ENCODE data around the gene TPTE.
"Not testable (repeated sequence)": the region's sequence is repeated elsewhere in the genome, so short reads cannot be mapped to it uniquely, and the experiment has no call there.

Gene TPTE

DNA sequence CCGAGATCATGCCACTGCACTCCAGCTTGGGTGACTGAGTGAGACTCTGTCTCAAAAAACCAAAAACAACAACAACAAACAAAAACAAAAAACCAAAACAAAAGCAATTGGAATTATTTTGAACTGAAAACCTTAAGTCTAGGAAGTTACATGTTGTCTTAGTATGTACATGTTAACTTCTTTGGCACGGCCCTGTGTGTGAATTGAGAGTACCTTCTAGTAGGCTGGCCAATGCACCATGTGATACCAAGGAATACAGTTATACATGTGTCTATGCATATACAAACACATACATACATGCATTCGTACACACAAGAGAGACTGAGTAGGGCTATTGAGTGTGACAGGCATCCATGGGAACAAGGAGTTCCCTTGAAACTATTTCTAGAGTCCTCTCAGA lies 18.6 kb downstream of the TPTE start:
- Histone ChIP-seq H3K27ac (no peak overlapping the region), H3K4me3 (ENCODE audit: low read depth, low read length) (no peak overlapping the region), H3K27me3 (replicated peaks) (no peaks in the 10 kb centered on the region), H3K36me3 (replicated peaks) (no peaks in the 10 kb centered on the region)
- in situ Hi-C loops (cut with HindIII; ENCODE audit: low pct_ligation_motif_present, low sequenced_read_pairs), result no loop called here
- no peak for DNase-seq
- TF ChIP-seq, protein P1, sequence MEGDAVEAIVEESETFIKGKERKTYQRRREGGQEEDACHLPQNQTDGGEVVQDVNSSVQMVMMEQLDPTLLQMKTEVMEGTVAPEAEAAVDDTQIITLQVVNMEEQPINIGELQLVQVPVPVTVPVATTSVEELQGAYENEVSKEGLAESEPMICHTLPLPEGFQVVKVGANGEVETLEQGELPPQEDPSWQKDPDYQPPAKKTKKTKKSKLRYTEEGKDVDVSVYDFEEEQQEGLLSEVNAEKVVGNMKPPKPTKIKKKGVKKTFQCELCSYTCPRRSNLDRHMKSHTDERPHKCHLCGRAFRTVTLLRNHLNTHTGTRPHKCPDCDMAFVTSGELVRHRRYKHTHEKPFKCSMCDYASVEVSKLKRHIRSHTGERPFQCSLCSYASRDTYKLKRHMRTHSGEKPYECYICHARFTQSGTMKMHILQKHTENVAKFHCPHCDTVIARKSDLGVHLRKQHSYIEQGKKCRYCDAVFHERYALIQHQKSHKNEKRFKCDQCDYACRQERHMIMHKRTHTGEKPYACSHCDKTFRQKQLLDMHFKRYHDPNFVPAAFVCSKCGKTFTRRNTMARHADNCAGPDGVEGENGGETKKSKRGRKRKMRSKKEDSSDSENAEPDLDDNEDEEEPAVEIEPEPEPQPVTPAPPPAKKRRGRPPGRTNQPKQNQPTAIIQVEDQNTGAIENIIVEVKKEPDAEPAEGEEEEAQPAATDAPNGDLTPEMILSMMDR (IDR thresholded peaks at IDR 0.05; ENCODE audit: low read depth, low read length, missing control alignments), result no peak

DNA sequence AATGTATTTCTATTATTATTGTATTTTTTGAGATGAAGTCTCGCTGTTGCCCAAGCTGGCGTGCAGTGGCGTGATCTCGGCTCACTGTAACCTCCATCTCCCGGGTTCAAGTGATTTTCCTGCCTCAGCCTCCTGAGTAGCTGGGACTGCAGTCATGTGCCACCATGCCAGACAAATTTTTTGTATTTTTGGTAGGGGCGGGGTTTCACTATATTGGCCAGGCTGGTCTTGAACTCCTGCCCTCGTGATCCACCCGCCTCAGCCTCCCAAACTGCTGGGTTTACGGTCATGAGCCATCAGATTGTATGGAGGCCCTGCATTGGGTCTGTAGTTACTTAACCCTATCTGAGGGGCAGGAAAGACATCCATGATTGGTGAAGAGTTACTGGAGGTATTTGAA lies 23.0 kb downstream of the TPTE start:
- H3K27me3 ChIP-seq (replicated peaks); H3K4me3 ChIP-seq (ENCODE audit: low read depth, low read length); DNase-seq; H3K36me3 ChIP-seq (replicated peaks); H3K27ac ChIP-seq; in situ Hi-C loops (cut with HindIII; ENCODE audit: low pct_ligation_motif_present, low sequenced_read_pairs): not testable (repeated sequence)

DNA sequence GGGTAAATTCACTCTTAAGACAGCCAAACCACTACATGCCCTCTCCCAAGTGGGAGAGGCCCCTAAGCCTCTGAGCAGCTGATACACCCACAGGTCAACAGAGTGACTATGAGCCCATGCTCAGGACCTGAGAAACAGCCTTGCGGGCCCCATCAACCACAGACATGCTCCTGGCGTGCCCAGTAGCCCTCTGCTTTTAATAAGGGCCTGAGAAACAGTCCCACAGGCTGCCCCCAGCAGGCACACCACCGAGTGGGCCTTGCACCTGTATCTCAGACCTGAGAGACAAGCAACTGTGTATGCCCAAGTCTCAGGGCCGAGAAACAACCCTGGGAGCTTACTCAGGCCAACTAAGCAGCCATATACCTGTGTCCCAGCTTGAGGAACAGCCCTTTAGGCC lies 26.5 kb downstream of the TPTE start:
- H3K4me3 ChIP-seq (ENCODE audit: low read depth, low read length); H3K36me3 ChIP-seq (replicated peaks); H3K27me3 ChIP-seq (replicated peaks); DNase-seq; H3K27ac ChIP-seq; in situ Hi-C loops (cut with HindIII; ENCODE audit: low pct_ligation_motif_present, low sequenced_read_pairs): not testable (repeated sequence)

DNA sequence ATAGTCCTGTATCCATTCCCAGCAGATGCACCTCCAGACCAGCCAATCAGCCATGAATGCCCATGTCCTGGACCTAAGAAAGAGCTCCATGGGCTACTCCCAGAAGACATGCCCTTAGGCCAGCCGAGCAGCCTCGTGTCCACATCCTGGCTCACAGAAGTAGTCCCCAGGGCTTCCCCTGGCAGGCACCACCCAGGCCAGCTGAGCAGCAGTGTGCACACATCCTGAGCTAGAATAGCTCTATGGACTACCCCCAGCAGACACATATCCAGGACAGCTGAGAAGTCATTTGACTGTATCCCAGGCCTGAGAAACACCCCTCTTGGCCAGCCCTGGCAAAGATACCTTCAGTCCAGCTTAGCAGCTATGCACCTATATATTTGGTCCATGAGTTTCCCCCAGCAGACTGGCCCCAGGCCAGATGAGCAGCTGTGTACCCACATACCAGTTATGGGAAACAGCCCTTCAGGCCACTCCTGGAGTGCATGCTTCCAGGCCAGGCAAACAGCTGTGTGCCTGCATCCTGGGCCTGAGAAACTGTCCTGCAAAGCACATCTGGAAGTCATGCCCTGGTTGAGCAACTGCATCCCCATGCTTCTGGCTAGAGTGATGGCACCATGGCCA lies 27.1 kb downstream of the TPTE start:
- H3K27ac ChIP-seq; H3K4me3 ChIP-seq (ENCODE audit: low read depth, low read length); H3K27me3 ChIP-seq (replicated peaks); H3K36me3 ChIP-seq (replicated peaks); in situ Hi-C loops (cut with HindIII; ENCODE audit: low pct_ligation_motif_present, low sequenced_read_pairs); DNase-seq: not testable (repeated sequence)

DNA sequence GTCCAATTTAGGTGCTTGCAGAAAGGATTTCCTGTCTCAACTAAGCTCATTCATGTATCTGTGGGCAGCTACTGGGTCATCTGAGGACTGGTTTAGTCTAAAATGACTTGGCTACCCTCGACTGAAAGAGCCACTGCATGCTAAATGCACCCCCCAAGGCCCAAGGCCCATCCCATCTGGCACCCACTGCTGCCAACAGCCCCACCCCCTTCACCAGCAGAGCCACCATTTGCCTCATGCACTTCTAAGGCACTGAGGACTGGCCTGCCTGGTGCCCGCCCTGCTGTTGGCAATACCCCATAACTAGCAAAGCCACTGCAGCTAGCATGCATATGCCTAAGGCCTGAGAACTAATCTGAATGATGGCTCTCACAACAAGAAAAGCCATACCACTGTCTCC lies 49.4 kb downstream of the TPTE start:
- in situ Hi-C loops (cut with HindIII; ENCODE audit: low pct_ligation_motif_present, low sequenced_read_pairs); H3K4me3 ChIP-seq (ENCODE audit: low read depth, low read length); H3K27ac ChIP-seq; H3K36me3 ChIP-seq (replicated peaks); DNase-seq; H3K27me3 ChIP-seq (replicated peaks): not testable (repeated sequence)

DNA sequence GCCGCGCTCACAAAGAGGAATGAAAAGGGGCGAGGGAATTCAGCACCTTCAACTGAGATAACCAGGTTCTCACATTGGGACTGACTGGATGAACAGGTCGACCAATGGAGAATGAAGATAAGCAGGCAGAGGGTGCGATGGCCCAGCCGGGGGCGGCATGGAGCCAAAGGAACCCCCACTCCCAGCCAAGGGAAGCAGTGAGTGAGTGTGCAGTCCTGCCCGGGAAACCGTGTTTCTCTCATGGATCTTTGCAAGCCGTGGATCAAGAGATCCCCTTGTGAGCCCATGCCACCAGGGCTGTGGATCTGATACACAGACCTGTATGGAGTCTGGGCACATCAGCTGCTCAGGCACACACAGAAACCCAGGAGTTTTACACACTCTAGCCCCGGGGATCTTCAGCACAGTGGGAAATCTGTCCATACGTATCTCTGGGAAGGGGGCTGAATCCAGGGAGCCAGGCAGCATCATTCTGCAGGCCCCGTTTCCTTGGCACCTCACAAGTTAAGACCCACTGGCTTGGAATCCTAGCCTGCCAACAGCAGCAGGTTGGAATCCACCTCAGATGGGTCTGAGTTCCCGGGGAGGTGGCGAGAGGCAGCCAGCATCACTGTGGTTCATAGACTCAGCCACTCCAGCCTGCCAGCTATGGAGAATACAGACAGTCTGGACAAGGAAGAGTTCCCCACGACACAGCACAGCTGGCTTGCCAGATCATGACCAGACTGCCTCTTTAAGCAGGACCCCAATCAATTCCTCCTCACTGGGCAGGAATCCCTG lies 53.3 kb downstream of the TPTE start:
- DNase-seq; H3K4me3 ChIP-seq (ENCODE audit: low read depth, low read length); H3K36me3 ChIP-seq (replicated peaks); H3K27ac ChIP-seq; H3K27me3 ChIP-seq (replicated peaks); in situ Hi-C loops (cut with HindIII; ENCODE audit: low pct_ligation_motif_present, low sequenced_read_pairs): not testable (repeated sequence)

DNA sequence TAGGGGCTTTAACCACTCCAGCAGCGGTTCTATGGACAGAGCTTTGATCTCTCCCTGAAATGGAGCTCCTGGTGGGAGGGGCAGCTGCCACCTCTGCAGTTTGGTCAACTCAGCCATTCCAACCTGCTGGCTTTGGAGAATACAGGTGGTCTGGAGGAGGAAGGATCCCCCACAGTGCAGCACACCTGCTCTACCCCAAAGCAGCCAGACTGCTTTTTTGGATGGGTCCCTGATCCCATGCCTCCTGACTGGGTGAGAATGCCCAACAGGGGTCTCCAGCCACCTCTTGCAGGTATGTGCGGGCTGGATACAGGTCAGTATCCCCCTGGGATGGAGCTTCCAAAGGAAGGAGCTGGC lies 53.9 kb downstream of the TPTE start:
- in situ Hi-C loops (cut with HindIII; ENCODE audit: low pct_ligation_motif_present, low sequenced_read_pairs), result no loop called here
- no peak overlapping the region for H3K27ac ChIP-seq
- H3K36me3 ChIP-seq (replicated peaks), result no peaks in the 10 kb centered on the region
- TF ChIP-seq, protein P1 (IDR thresholded peaks at IDR 0.05; ENCODE audit: low read depth, low read length, missing control alignments), result no peak
- DNase-seq, result no peak
- no peaks in the 10 kb centered on the region for H3K27me3 ChIP-seq (replicated peaks)
- no peak overlapping the region for H3K4me3 ChIP-seq (ENCODE audit: low read depth, low read length)

DNA sequence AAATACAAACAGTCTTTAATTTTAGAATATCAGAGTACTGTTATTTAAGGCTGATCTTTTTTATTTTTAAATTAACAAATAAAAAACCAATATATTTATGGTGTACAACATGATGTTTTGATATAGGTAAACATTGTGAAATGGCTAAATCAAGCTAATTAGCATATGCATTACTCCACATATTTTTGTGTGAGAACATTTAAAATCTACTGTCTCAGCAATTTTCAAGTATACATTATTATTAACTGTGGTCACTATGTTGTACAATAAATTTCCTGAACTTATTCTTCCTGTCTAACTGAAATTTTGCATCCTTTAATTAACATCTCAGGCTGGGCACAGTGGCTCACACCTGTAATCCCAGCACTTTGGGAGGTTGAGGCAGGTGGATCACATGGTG lies 57.5 kb downstream of the TPTE start:
- H3K36me3 ChIP-seq (replicated peaks); DNase-seq; in situ Hi-C loops (cut with HindIII; ENCODE audit: low pct_ligation_motif_present, low sequenced_read_pairs); H3K4me3 ChIP-seq (ENCODE audit: low read depth, low read length); H3K27ac ChIP-seq; H3K27me3 ChIP-seq (replicated peaks): not testable (repeated sequence)

DNA sequence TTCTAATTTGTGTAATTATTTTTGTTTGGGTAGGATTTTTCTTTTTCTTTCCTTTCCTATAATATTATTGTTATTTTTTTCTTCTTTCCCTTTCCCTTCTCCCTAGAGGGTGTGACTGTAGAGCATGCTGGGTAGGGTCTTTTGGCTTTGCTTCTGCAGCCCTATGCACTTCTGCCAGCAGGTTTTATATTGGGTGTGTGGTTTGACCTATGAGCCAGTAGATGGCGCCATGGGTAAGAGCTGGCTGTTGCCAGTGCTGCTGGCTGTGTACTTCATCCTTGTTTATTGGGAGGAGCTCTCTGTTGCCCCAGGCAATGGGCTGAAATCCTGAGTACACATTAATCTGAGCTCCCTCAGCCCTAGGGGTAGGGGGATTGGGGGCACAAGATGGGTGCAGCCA lies 67.7 kb downstream of the TPTE start:
- H3K27ac ChIP-seq; H3K4me3 ChIP-seq (ENCODE audit: low read depth, low read length); H3K36me3 ChIP-seq (replicated peaks); H3K27me3 ChIP-seq (replicated peaks); DNase-seq; in situ Hi-C loops (cut with HindIII; ENCODE audit: low pct_ligation_motif_present, low sequenced_read_pairs): not testable (repeated sequence)

DNA sequence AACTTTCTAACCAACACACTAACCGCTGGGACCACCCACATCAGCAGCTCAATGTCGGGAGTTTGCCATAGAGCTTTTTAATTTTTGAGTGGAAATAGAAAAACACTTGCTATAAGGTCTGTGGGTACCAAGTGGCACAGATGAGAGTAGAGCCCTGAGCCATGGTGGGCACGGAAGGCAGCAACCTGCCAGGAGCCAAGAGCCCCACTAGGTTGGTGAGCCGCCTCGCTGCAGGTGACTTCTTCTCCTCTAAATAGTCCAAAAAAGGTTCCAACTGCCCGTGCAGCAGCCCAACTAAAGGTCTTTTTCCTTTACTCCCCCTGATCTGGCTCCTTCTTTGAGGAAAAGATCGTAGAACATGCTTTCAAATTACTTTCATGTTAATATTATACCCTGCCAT lies 85.7 kb downstream of the TPTE start:
- H3K27me3 ChIP-seq (replicated peaks); H3K4me3 ChIP-seq (ENCODE audit: low read depth, low read length); in situ Hi-C loops (cut with HindIII; ENCODE audit: low pct_ligation_motif_present, low sequenced_read_pairs); H3K36me3 ChIP-seq (replicated peaks); H3K27ac ChIP-seq; DNase-seq: not testable (repeated sequence)

DNA sequence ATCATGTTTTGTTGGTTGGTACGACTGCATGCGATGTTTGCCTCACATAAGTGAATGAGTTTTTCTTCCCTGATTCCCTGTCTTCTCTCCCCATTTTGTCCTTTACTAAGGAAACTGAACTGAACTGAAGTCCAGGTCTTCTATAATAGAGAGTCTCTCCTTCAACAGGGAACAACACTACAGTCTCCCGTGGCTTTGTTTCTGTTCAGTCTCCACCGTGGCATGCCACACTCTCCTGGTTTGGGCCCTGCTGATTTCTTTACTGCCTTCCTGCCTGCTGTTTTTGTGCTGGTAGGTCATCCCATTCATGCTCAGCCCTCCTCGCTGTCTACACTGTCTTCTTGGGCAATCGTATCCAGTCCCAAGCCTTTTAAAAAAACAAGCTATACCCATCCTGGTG lies 92.9 kb downstream of the TPTE start:
- in situ Hi-C loops (cut with HindIII; ENCODE audit: low pct_ligation_motif_present, low sequenced_read_pairs), result not testable (repeated sequence)

DNA sequence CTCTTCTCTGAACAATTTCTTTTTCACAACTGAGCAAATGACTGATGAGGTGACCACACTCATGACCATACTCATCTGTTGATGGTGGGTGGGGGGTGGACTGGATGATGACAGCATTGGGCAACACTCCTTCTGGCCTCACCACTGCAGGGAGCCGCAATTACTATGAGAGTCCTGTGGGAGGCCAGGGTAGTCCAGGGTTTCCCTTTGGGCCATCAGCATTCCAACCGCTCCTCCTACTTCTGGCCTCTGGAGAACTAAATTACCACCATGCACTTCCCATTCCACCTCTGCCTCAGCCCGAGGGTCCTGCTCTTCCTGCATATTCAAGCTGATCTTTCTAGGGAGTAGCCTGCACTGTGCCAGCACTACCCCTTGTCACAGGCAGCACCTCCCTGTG lies 94.7 kb downstream of the TPTE start:
- H3K36me3 ChIP-seq (replicated peaks); H3K4me3 ChIP-seq (ENCODE audit: low read depth, low read length); in situ Hi-C loops (cut with HindIII; ENCODE audit: low pct_ligation_motif_present, low sequenced_read_pairs); H3K27me3 ChIP-seq (replicated peaks); H3K27ac ChIP-seq; DNase-seq: not testable (repeated sequence)

More for the DNA sequence above, 92.9 kb downstream of the TPTE start:
- not testable (repeated sequence) for H3K4me3 ChIP-seq (ENCODE audit: low read depth, low read length); H3K36me3 ChIP-seq (replicated peaks); H3K27ac ChIP-seq; DNase-seq; H3K27me3 ChIP-seq (replicated peaks)

All from brain microvascular endothelial cell (primary cell).